ENCODE data around the gene PIM2. TPM values are rescaled to one million over a fixed set of nuclear protein-coding genes. Genes with fewer than 3 reads are reported as not detected.

Gene PIM2
- total and polyA plus RNA-seq, 2 of the 4 experiments (the other 2 are of a cell fraction): 7.3 to 9.4 TPM

DNA sequence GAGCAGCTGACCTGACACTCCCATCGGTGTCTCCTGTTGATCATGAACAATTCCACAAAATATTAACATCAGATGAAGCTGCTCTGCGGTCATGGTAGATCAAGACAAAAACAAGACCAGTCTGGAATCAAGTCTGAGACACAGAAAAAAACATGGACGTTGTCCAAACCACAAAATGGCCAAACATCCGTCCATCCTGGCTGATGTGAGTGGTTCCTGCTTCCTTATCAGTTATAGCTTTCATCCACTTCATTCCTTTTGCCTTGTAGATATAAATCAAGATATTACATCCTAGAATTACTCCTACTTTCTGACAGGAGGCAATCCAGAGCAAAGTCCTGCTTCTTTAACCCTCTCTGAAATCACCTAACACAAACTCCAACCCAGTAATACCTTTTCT is 54.6 kb downstream of the PIM2 start:
- DNase-seq (peak; percentile 62), ATAC-seq (ENCODE audit: low read depth) (peak; percentile 62)
- no peak overlapping the region for H3K27ac ChIP-seq (ENCODE audit: insufficient read depth, low read length)
- H4K5ac ChIP-seq (ENCODE audit: low read depth, low read length): no peak overlapping the region
- no peak overlapping the region for H3K23ac ChIP-seq (ENCODE audit: low read depth, low read length)
- H4K8ac ChIP-seq (ENCODE audit: low read depth in 2 of 2, low read length in 2 of 2): no peak overlapping the region
- H3K4me3 ChIP-seq (ENCODE audit: insufficient read depth, low read depth, low read length): no peak overlapping the region
- dilution Hi-C loops (cut with HindIII; ENCODE audit: low sequenced_read_pairs, unreplicated experiment) (no loop called here), in situ Hi-C loops (cut with MboI; ENCODE audit: low sequenced_read_pairs) (no loop called here), intact Hi-C loops (cut with micrococcal nuclease) (no loop called here)
- H2AK9ac ChIP-seq (replicated peaks; ENCODE audit: low read depth, low read length, poor library complexity): no peak overlapping the region
- ChIA-PET CTCF (no interaction called here), POLR2A (ENCODE audit: unreplicated experiment) (no interaction called here)
- no peak overlapping the region for H2BK5ac ChIP-seq (ENCODE audit: low read depth, low read length, poor library complexity, severe bottlenecking)
- H3K79me1 ChIP-seq (ENCODE audit: low read depth in 1 of 2, low read length in 2 of 2): no peaks in the 10 kb centered on the region
- H3K27me3 ChIP-seq (ENCODE audit: control insufficient read depth, insufficient read depth, low read length): no peaks in the 10 kb centered on the region
- H2BK20ac ChIP-seq (ENCODE audit: low read depth, low read length): no peak overlapping the region
- no peaks in the 10 kb centered on the region for H3K4me1 ChIP-seq (ENCODE audit: control insufficient read depth, insufficient read depth, low read length)
- H2AK5ac ChIP-seq (ENCODE audit: low read depth, low read length): no peak overlapping the region
- H2BK15ac ChIP-seq (ENCODE audit: low read depth, low read length): no peak overlapping the region
- H4K20me1 ChIP-seq (ENCODE audit: insufficient read depth, low read length): no peaks in the 10 kb centered on the region
- H4K91ac ChIP-seq (ENCODE audit: insufficient read depth, low read depth, low read length): no peak overlapping the region
- H2BK120ac ChIP-seq (ENCODE audit: low read depth, low read length): no peak overlapping the region
- H3K9me1 ChIP-seq (ENCODE audit: insufficient read depth, low read length): peaks cover 5% of the 10 kb centered on the region
- H3K9me3 ChIP-seq (ENCODE audit: control insufficient read depth, insufficient read depth, low read length): no peaks in the 10 kb centered on the region
- no peak overlapping the region for H3K14ac ChIP-seq (replicated peaks; ENCODE audit: low read depth, low read length)
- H3K4ac ChIP-seq (ENCODE audit: low read depth, low read length): no peak overlapping the region
- H3K4me2 ChIP-seq (ENCODE audit: low read depth, low read length): no peak overlapping the region
- H2AFZ ChIP-seq (replicated peaks; ENCODE audit: low read length, poor library complexity): no peak overlapping the region
- BruUV-seq (replicated peaks): no TSS peak
- H3K56ac ChIP-seq (ENCODE audit: extremely low read depth, insufficient read depth, low read length): no peak overlapping the region
- no peaks in the 10 kb centered on the region for H3K36me3 ChIP-seq (ENCODE audit: control insufficient read depth, insufficient read depth, low read length)
- H3K9ac ChIP-seq (ENCODE audit: low read depth, low read length): no peak overlapping the region
- H3K18ac ChIP-seq (ENCODE audit: low read depth, low read length): no peak overlapping the region
- no peak for TF ChIP-seq BHLHE40 (IDR thresholded peaks at IDR 0.05; ENCODE audit: low read depth, low read length)
- no peak for TF ChIP-seq MAZ (IDR thresholded peaks at IDR 0.05; ENCODE audit: borderline replicate concordance, low read depth, low read length)
- no peak for TF ChIP-seq RCOR1 (IDR thresholded peaks at IDR 0.05; ENCODE audit: insufficient replicate concordance, low read length)
- no peak for TF ChIP-seq MAFK (IDR thresholded peaks at IDR 0.05; ENCODE audit: low read depth, low read length)
- TF ChIP-seq MXI1 (IDR thresholded peaks at IDR 0.05; ENCODE audit: borderline replicate concordance, low read depth, low read length): no peak
- TF ChIP-seq, protein P1, sequence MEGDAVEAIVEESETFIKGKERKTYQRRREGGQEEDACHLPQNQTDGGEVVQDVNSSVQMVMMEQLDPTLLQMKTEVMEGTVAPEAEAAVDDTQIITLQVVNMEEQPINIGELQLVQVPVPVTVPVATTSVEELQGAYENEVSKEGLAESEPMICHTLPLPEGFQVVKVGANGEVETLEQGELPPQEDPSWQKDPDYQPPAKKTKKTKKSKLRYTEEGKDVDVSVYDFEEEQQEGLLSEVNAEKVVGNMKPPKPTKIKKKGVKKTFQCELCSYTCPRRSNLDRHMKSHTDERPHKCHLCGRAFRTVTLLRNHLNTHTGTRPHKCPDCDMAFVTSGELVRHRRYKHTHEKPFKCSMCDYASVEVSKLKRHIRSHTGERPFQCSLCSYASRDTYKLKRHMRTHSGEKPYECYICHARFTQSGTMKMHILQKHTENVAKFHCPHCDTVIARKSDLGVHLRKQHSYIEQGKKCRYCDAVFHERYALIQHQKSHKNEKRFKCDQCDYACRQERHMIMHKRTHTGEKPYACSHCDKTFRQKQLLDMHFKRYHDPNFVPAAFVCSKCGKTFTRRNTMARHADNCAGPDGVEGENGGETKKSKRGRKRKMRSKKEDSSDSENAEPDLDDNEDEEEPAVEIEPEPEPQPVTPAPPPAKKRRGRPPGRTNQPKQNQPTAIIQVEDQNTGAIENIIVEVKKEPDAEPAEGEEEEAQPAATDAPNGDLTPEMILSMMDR (conservative IDR thresholded peaks at IDR 0.05; ENCODE audit: low read depth, low read length): no peak
- no peak for TF ChIP-seq CHD1 (IDR thresholded peaks at IDR 0.05; ENCODE audit: low read depth, low read length)
- TF ChIP-seq NFE2L2 (IDR thresholded peaks at IDR 0.05; ENCODE audit: low read depth, low read length): no peak
- TF ChIP-seq FOS (IDR thresholded peaks at IDR 0.05; ENCODE audit: low read depth, low read length): no peak
- TF ChIP-seq RAD21 (IDR thresholded peaks at IDR 0.05; ENCODE audit: low read length): no peak
- no peak for TF ChIP-seq RFX5 (IDR thresholded peaks at IDR 0.05; ENCODE audit: low read depth, low read length)
- TF ChIP-seq CEBPB (IDR thresholded peaks at IDR 0.05; ENCODE audit: low read depth, low read length): no peak
- TF ChIP-seq, protein P2, sequence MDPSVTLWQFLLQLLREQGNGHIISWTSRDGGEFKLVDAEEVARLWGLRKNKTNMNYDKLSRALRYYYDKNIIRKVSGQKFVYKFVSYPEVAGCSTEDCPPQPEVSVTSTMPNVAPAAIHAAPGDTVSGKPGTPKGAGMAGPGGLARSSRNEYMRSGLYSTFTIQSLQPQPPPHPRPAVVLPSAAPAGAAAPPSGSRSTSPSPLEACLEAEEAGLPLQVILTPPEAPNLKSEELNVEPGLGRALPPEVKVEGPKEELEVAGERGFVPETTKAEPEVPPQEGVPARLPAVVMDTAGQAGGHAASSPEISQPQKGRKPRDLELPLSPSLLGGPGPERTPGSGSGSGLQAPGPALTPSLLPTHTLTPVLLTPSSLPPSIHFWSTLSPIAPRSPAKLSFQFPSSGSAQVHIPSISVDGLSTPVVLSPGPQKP (IDR thresholded peaks at IDR 0.05; ENCODE audit: borderline replicate concordance, low read depth, low read length): no peak
- TF ChIP-seq POLR2A (IDR thresholded peaks at IDR 0.05; ENCODE audit: low read depth, low read length): no peak
- TF ChIP-seq SMC3 (IDR thresholded peaks at IDR 0.05; ENCODE audit: low read depth, low read length): no peak
- TF ChIP-seq, protein P3, sequence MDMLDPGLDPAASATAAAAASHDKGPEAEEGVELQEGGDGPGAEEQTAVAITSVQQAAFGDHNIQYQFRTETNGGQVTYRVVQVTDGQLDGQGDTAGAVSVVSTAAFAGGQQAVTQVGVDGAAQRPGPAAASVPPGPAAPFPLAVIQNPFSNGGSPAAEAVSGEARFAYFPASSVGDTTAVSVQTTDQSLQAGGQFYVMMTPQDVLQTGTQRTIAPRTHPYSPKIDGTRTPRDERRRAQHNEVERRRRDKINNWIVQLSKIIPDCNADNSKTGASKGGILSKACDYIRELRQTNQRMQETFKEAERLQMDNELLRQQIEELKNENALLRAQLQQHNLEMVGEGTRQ (IDR thresholded peaks at IDR 0.05; ENCODE audit: low read depth, low read length): no peak
- WGBS, 2 experiments (ENCODE audit: extremely low coverage in 2 of 2, insufficient read length in 1 of 2): 20% methylated on average over 1 of the region's 4 CpGs; no CpG with 5 or more reads in 1 of the 2 experiments
